Stimulated activated CD4-positive, alpha-beta T cell treated with anti-CD3 and anti-CD28 coated beads, Interleukin-4, amount 100 ng/mL, for 1 hour (primary cell): ENCODE data around the gene DTD1.

Experiments
- DNase-seq: peaks from one replicate; pipeline ENCODE4 v3.0.0-alpha.2; 2020

DTD1 gene

DNA sequence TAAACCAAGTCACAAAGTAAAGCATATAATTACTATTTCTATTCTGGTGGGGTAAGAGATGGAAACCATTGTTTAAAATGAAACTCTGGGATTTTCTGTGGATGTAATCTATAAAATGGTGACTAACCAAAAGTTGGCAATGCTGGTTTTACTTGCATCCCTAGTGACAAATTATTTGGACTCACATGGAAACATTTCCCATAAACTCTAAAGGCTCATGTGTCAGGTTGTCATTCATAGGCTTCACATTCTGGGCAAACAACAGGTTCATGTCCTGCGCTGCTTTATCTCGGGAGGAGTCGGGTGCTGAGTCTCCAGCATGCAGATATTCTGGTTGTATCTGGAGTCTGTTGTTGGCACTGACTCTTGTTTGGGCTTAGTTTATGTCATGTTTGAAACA lies 127.7 kb downstream of the DTD1 start:
- no peak for DNase-seq

DNA sequence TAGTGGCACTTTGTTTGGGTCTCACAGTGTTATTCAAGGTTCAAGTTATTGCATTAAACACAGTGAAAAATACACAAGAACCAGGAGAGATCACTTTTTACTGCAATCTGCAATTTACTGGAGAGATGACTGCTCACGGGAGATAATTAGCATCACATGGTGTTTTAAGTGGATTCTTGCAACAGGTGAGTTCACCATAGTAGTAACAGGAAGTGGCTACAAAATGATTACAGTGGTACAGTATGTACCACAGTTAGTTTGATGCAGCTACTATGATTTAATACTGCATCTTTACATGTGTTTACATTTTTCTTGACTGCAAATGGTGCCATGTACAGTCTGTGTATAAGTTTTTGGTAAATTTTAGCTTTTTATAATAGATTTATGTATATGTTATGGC lies 129.2 kb downstream of the DTD1 start:
- no peak for DNase-seq

DNA sequence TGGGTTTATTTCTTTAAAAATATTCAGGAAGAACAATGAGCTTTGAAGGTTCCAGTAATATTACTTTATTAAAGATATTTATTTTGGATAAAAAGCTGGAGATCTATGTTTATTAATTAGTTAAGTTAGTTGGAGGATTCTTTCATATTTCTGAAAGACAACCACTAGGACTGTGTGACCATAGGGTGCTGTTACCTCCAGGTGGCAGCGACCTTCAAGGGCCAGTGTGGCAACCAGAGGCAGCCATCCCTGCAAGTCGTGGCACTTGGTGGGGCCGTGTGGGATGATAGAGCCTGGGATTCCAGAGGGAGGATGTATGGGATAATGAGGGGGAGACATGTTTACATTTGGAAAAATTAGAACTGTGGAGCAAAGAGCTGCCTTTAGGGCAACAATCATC lies 130.3 kb downstream of the DTD1 start:
- DNase-seq, result no peak

DNA sequence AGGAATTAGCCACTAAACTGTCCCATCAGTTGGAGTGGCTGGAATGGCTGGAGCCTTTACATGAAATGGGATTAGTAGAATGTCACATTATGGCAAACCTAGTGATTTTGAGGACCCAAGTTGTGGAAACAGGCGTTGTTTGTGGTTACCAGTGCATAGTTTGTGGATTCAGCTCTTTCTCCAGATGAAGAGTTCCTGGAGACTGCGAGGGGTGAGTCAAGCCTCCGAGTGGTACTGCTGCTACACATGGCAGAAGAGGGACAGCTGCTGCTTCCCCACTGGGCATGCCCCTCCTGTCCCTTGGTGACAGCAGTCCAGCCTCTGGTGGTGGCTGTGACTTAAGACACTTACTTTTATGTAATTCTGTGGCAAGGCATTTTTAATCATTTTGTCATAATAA lies 131.6 kb downstream of the DTD1 start:
- DNase-seq, result no peak

- no peak for DNase-seq
These were observed 133.8 kb downstream of the DTD1 start for GRCh38 chr20:18721551-18722115.

- no peak for DNase-seq
These were observed 134.5 kb downstream of the DTD1 start for GRCh38 chr20:18722371-18722770.

DNA sequence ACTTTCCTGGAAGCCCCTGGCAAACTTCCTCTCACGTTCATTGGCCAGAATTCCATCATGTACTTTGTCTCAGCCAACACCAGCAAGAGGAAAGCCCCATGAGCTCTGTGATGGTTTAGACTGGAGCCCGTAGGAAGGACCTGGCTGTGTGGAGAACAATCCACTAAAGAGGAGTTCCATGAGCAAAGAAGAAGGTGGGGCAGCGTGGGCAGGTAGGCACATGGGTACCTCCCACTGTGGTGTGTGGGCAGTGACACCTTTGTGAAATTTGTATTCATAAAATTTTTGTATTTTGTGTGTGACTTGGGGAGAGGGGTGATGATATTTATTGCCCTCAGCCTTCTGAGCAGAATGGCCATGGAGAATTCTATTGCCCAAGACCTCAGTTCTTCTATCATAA lies 136.2 kb downstream of the DTD1 start:
- no peak for DNase-seq

DNA sequence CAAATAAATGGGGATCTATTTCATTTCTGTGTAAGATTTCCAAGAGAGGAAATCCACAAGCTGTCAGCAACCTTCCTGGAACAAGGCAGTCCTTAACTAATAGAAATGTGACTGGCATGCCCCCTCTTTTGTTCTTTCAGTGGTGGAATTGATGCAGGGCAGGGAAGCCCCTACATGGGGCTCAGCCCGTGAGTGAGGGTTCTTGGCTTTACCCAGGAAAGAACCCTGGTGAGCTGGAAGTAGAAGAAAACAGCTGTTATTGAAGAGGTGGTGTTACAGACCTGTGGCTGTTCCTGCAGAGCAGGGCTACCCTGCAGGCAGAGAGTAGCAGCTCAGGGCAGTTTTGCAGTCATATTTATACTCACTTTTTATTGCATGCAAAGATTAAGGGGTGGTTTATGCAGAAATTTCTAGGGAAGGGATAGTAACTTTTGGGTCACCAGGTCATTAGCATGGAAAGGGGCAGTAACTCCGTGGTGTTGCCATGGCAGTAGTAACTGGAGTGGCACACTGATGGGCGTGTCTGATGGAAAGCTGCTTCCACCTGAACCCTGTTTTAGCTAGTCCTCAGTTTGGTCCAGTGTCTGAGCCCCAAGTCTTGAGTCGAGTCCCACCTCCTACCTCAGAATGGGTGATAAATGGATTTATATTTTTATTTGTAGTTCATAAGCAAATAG lies 137.1 kb downstream of the DTD1 start:
- DNase-seq, result no peak

DNA sequence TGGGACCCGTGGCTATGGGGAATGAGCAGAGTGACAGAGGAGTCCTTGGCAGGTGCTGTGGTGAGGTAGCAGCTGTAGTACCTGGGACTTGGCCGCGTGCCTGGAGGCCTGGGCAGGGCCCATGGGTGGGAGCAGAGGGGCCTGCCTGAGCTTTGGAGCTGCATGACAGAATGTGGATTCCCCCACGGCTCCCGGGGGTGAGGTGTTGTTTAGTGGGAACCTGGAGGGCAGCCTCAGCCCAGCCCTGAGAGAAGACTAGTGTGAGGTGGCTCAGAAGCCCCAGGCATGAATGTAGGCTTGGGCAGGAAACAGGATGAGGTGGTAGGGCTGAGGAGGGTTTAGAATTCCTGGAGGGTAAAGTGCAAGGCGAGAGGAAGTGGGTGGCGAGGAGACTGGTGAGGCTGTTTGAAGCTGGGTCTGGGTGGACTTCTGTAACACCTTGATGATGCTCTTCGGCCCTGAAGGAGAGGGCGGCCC lies 139.2 kb downstream of the DTD1 start:
- DNase-seq, result no peak

- DNase-seq, result no peak
These were observed 140.5 kb downstream of the DTD1 start for GRCh38 chr20:18728165-18728869.

DNA sequence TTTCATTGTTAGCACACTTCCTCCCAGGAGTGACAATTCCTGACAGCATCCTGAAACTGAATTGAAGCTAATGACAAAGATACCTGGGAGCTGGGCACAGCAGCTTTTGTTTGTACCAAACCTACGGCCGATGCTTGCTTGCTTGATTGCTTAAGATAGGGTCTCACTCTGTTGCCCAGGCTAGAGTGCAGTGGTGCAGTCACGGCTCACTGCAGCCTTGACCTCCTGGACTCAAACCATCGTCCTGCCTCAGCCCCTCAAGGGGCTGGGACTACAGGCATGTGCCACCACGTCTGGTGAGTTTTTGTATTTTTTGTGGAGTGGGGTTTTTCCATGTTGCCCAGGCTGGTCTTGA lies 141.0 kb downstream of the DTD1 start:
- no peak for DNase-seq

DNA sequence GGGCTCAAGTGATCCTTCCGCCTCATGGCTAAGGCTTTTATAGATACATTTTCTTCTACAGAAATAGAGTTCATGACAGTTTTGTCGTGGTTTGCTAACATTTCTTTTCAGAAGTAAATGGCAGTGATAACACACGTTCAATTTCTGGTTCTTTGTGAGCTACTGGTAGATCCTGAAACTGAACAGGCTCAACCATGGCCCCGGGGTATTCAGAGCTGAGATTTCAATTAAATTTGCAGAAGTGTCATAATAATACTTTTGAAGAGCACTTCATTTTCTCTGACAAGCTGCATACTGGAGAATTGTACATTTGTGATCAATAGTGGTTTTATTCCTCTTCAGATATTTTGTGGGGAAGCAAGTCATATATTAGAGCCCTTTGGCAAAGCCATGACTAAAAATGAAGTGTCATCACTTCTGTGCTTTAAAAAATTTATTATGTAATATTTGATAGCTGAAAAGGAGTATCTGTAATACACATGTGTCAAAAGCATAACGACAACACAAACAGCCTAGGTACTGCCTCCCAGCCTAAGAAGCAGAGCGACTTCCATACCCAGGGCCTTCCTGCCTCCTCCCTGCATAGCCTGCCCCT lies 141.5 kb downstream of the DTD1 start:
- no peak for DNase-seq

DNA sequence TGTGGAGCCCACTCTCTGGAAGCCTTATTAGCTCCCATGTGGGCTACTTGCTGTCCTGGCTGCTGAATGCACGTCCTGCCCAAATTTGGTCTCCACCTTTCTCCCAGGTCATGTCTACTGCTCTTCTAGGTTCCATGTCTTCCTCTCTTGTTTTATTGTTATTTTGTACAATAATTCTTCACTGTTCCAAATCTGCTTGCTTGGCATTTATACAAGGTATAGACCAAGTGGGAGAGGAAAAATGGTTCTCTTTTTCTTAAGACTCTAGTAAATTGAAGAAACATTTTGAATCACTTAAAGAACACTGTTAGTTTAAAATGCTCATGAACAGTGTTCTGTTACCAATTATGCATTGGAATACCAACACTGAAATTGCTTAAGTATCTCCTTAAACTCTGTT lies 144.1 kb downstream of the DTD1 start:
- no peak for DNase-seq

DNA sequence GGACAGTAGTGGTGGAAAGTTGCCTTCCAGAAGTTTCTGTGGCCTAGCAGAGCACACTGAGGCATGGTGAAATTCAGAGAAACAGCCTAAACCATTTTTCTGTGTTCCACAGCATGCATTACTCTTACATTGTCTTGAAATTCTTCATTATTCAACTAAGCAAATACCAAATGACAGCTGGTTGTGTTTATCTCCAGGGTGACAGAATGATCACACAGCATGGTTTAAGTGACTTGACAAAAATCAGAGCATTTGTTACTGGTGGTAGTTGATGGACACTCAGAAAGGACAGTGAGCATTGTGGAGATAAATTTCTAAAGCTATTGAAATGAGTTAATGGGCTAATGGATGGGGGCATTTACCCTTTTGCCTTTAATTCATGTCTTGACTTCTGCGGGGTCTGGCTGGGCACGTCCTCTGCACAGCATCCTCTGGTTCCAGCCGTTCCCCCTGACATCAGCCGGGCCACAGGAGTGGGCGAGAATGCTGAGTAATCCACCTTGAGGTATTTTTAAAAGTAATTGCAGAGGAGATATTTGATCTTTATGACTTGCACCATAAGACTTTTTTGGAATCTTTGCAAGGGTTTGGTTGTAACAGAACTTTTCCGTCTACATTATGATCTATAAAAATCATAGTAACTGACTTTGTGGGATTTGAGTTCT lies 146.8 kb downstream of the DTD1 start:
- DNase-seq, result no peak

- no peak for DNase-seq
These were observed 149.3 kb downstream of the DTD1 start for GRCh38 chr20:18737140-18737539.

GRCh38 chr20:18738055-18738454 lies 150.2 kb downstream of the DTD1 start:
- no peak for DNase-seq

DNA sequence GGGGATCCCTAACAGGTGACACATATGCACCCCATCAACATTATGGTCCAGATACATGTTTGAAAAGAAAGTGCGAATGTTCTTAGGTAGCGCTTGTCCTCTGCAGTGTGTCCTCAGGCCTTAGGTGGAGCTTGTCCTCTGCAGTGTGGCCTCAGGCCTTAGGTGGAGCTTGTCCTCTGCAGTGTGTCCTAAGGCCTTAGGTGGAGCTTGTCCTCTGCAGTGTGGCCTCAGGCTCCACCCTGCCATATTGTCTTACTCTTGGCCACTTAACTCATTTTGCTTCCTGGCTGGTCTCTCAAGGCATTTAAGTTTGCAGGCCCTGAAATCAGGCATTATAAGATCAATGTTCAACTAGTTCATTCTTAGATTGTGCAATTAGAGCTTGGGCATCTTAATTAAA lies 151.0 kb downstream of the DTD1 start:
- DNase-seq, result no peak

DNA sequence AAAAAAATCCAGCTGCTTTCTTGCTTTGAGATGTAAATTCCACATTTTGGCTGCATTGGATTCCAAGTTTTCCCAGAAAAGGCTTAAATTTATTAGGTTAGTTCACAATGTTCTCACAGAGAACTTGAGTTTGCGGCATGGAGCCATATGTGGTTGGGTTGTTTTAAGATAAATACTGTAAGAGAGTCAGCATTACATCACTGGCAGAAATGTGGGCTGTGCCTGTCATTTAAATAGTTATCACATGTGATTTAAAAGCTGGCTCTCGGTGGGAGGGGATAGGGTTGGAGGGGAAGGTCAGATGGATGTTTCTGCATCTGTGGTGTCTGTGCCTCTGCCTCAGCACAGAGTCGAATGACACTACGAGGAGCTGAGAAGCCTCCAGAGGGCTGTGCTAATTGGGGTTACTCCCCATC lies 151.9 kb downstream of the DTD1 start:
- no peak for DNase-seq

- no peak for DNase-seq
These were observed 152.9 kb downstream of the DTD1 start for GRCh38 chr20:18740726-18741125.

- DNase-seq, result no peak
These were observed 155.0 kb downstream of the DTD1 start for GRCh38 chr20:18742841-18743240.

DNA sequence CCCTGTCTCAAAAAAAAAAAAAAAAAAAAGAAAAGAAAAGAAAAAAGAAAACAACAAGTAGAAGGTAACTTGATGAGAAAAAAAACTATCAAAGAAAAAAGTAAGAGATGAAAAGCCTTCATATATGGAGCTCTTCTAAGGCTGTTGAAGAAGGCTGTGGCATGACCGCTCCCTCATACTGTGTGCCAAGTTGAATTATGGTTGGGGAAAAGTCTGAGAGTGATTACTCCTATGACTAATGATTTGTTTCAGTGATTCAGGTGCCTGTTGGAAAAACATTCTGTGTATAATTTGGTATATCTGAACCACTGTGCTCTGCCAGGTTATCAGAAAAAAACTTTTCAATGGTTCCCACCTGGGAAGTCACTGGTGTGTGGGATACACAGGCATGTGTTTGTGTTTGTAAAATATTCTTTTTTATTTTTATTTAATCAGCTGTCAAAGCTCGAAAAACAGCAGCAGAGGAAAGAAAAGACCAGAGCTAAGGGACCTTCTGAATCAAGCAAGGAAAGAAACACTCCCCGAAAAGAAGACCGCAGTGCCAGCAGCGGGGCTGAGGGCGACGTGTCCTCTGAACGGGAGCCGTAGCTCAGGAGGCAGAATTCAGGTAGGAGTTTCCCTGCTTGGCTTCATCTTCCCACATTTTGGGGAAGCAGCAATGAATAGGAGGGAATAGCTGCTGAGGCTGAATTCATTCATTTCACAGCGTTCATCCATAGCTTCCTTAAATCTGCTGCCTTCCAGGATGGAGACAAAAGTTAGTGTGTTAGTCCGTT lies 156.0 kb downstream of the DTD1 start:
- DNase-seq, result no peak

DNA sequence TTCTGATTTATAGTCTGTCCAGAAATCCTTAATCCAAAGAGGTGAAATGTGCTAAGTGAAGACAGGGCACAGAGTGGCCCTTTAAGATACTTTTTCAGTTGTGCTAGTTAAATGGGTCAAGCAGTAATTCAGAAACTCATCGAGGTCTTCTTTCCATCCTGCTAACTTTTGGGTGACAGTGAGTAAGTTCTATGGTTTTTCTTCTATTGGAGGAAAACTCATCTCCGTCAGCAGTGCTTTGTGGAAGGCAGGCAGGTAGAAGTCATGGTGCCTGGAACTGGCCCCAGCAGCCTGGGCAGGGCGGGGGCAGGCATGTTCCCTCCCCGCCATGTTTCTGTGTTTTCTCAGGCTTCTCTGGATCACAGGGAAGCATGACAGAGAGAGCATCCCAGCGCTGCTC lies 159.2 kb downstream of the DTD1 start:
- DNase-seq, result no peak

- DNase-seq, result no peak
These were observed 161.1 kb downstream of the DTD1 start for GRCh38 chr20:18748987-18749386.
